NAMALWA (cell line): ENCODE data around the gene ZSWIM6.

Experiments used
- DNase-seq: peaks from one replicate; pipeline ENCODE4 v3.0.0-alpha.2; 2015; ENCODE audit warnings: low spot score

The ZSWIM6 gene

DNA sequence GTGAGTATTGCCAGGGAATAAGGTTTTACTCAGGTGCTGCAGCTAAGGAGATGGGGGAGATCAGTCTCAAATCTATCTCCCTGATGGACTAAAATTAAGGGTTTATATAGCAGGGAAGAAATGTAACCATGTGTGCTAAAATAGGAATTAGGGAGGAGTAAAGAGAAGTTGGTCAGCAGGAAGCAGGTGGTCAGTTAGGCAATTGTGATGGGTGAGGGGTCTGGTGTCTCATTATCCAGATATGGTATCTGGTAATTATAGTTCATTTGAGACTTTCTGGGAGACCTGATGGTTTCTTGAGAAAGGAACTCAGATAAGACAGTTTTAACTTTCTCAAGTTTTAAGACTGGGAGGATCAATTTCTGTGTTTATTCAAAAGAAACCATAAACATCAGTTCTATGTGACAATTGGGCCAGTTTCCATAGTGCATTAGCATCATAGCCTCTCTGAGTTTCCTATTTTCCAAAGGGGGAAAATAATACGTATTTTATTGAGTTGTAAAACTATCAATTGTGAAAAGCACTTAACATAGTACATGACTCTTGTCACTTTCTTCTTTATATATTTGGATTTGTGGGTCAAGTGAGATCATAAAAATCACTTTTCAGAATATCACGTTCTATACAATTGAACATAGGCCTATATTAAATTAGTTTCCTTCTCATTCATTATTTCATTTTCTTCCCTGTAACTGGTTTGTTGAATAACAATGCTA, 115.9 kb downstream of the ZSWIM6 start:
- no peak for DNase-seq

DNA sequence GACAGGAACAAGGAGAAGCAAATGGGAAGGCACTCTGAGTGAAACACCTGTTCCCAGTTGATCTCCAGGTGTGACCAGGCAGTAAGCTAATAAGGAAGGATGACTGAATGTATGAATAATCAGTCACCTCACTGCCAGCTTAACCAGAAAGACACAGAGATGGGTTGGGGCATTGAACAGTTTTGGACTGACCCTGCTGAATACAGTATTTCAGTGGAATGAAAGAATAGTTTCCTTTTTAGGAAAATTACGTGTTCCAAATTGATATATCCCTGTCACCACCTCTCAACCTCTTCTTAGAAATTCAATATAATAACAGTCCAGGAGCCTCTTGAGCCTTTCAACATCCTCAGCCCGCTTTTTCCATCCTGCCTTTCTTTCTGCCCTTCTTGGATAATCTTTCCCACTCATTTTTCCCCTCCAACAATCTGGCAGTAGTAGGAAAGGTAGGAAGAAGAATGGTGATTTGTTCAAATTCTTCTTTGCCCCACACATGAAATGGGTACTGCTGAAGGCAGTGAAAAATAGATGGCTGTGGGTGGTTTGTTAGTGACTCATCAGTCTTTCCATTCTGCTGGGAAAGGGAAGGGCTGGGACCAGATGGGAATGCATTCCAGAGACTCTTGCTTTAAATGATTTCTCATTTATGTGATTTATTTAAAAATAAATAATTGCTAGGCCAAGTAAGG, 117.9 kb downstream of the ZSWIM6 start:
- no peak for DNase-seq

DNA sequence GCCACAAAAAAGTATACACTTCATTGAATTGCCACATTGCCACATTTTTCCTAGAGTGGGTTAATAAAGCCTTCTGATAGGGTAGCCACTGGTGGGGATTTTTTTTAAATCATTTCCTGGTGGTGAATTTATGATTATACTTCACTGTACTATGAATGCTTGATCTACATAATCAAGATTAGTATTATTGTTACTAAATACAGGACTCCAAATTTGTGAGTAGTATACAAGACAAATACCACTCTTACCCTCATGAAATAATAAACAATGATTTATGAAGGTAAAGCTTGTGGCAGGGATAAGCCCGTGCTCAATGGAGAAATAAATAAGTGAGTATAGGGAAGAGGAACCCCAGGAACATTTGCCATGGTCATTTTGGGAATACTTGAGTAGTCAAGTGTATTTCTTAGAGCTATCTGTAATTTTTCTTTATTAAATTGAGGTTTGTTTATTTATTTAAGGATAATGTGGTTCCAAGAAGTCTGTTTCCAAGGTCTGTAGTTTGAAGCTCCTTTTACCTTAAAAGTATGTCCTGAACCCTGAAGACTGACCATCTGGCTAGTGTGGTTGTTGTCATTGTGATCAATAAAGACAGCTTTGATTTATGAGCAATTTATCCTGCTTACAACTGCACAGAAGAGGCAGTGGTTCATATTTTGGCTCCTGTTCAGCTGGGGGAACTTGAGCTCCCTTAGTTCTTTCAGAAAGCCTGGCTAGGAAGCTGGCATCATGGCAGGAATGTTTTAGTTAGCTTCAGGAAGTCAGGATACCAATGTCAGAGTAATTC, 118.6 kb downstream of the ZSWIM6 start:
- DNase-seq: no peak

DNA sequence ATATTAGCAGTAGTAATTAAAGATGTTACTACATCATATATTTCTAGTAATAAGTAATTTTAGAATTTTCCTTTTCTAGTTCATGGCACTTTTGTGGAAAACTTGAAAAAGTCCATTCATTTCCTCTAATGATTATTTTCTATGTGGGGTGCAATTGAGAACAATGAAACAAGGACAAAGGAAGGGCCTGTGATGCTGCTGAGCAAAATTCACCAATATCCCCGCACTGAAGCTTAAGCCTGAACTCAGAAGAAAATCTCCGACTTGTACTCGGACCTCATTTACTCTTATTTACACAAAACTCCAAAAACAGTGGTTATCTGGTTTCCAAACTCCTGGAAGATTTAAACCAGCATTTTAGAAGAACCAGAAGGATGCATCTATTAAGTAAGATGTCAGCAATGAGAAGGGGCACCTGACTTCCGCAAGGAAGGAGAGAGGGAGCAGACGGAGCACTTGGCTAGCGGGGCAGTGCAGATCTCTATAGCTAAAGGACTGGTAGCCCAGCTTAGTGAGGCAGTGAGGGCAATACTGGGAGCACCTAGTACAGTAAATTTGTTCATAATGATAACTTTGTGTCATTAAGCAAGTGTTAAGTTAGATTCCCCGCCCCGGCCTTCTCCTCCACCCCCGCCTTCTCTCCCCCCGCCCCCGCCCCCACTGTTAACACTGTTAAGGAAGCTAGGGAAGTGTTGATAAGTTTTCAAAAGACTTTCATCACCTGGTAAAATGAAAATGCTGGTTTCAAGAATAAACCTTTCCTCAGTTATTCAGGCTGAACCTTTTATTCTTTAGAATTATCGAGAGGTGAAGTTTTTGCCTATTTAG, 123.3 kb downstream of the ZSWIM6 start:
- DNase-seq: no peak

DNA sequence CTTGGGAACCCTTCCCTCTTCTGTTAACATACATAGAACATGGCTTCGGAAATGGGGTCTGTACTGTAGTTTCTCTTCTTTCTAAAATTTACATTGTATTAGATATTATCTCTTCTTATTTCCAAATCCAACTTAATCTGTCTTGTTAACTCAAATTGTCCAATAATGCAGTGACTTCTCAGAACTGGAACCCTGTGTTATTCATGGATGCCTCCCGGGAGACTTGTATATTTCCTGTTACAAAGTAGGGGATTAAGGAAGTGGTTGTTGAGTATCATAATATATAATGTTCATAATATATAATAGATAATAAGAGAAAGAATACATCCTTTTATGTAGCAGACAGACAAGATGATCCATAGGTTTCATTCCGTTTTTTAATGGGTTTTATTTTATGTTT, 128.4 kb downstream of the ZSWIM6 start:
- no peak for DNase-seq

DNA sequence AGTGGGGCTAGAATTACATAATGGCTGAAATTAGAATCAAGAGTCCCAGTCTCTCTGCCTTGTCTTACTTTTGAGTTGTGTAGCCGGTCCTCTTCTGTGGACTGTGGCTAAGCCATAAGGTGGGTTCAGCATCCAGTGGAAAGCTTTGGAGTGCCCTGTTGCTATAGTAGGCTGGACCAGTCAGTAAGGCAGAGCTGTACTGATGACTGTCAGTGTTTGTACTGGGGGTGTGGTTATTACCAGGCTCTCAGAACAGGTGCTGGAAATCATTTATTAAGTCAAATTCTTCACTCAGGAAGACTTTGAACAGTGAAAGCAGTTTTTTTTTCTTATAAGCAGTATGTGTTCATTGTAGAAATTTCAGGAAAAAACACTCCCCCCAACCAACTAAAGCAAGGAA, 129.4 kb downstream of the ZSWIM6 start:
- no peak for DNase-seq

DNA sequence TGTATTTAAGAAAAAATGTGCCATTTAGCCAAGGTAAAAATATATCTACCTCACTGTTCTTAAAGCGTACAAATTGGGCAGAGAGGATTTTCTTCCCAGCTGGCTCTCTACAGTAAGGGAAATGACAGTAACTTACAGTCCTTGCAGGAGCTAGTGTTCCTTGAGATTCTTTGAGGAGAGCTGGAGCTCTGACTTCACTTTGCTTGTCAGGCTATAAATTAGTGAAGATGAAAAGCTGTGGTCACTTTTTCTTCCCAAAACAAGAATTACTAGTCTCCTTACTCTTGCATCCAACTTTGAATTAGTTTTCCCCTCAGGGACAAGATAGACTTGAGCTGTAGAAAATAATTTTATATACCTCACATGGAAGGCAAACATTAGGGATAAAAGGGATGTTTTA, 129.9 kb downstream of the ZSWIM6 start:
- no peak for DNase-seq

DNA sequence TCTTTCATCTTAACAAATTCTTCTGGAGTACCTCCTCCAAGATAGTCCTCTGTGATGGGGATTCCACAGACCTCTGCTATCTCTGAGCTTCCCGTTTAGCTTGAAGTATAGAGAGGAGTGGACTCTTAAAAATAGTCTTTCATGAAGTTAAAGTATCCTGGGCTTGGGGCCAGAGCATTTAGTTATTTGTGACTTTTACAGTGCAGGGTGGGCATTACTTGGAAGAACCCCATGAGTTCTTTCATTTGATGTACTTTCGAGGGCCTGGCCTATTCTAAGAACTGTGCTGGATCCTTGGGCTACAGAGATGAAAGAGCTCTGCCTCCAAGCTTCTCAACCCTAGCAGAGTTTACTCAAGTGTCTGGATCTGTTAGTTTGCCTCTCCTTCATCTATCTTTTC, 131.5 kb downstream of the ZSWIM6 start:
- no peak for DNase-seq

DNA sequence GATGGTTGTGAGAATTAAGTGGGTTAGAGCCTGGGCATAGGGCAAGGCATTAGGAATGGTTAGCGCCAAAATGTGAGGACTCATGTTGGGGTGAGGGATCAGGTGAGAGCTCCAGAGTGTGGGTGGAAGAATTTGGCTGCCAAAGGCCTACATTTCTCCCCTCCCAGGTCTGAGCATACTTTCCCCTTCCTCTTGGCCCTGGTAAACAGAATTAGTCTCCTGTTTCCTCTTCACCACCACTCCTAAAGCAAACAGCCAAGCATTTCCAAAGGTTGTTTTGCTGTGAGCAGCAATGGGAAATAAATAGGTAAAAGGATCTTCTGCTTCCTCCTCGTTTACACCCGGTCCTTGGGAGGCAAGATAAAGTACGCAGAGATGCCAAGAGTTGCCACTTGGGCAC, 132.5 kb downstream of the ZSWIM6 start:
- DNase-seq: no peak

DNA sequence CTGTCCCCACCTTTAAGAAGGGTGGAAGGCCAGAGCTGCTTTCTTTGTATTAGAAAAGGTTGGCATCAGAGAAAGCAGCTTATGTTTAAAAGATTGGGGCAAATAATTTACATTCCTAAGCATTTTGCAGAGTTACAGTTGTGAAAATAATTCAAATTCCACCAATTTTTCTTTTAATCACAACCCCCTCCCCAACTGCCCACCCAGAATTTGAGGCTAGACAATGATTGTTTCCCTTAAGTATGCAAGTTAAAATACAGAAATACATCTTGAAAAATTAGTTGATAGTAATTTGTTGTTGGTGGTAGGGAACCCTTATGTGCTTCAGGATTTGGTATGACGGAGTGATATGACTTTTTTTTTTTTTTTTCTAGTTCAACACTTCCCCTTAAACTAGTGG, 133.0 kb downstream of the ZSWIM6 start:
- no peak for DNase-seq

DNA sequence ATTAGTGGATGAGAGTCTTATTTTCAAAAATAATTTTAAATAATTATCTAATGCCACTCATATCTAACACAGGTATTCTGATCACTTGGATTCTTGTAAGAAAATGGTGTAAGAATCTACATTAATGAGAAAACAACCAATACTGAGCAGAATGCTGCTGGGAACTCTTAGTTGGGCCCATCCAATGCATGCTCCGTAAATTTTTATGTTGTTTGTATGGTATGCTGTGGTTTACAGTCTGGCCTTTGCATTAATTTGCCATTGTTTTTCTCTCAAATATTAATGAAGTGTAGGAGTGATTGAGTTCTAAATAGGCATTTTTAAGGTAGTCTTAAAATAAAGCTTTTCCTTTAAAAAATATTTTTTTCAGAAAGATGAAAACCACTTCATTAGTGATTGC, 133.4 kb downstream of the ZSWIM6 start:
- DNase-seq: no peak

DNA sequence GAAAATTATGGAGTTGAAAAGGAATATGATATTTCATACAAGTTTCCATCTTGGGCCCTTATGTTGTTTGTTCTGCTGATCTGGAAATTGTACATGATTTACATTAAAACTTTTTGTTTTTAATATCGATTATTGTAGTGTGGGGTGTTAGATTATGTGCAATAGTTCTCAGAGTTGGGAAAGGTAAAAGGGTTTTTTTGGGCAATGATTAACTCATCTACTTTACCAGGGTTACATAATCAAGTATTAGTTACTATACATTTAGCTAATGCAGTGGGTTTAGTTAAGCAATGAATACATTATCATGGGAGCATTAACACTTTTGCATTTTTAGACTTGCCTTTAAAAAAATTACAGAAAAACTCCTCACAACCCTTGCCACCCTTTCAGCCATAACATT, 134.0 kb downstream of the ZSWIM6 start:
- no peak for DNase-seq

DNA sequence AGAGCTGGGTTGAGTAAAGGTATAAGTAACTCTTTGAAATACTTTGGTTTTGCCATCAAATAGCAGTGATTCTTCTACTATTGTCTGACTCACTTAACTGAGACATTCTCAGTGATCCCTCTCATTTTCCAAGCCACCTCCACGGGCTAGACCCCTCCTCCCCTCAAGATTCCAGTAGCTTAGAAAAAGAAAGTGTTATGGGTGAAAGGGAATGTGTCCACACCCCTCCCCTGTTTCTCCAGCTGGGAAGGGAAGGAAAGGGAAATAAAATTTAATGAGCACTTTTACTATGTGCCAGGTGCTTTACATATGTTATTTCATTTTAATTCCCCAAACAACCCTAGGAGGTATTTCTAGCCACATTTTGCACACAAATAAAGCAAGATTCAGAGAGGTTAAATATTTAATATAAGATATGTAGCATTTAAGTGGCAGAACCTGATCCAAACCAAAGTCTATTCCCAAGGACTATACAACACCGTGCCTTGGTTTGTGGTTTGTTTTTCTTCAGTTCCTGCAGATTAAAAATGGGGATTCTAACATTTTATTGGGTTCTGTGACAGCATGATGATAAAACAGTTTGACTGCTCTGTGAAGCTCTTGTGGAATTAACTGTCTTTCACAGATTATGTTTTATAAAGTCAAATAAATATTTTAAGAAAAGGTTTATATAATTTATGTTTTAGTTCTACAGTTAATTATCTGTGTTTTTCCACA, 135.9 kb downstream of the ZSWIM6 start:
- no peak for DNase-seq

DNA sequence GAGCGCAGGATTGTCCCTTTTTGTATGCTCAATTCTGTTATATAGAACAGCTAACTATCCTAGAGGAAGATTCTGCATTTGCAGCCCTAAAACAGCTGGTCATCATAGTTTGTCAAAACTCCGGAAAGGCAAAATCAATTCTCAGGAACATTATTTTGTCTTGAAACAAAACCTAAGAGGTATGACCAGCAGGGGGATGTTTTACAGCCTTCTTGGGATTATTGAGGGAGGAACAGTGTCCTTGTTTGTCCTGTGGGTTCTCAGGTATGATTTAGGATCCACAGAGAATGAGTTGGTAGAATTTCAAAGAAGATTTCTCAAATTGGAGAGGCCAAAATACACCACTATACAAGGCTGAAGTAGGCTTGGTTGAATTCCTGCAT, 136.4 kb downstream of the ZSWIM6 start:
- no peak for DNase-seq

DNA sequence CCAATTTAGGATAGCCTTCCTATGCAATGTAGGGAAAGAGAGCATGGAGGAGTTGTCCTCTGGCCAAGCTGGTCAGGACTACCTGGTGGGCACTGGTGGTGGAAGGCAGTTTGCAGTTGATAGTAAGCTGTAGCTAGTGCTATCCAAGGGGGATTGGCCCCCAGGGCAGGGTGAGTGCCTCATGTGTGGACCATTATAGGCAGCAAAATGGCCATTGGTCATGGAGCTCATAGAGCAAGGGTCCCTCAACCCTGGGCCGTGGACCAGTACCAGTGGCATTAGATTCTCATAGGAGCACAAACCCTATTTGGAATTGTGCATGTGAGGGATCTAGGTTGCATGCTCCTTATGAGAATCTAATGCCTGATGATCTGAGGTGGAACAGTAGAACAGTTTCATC, 139.3 kb downstream of the ZSWIM6 start:
- DNase-seq: no peak

DNA sequence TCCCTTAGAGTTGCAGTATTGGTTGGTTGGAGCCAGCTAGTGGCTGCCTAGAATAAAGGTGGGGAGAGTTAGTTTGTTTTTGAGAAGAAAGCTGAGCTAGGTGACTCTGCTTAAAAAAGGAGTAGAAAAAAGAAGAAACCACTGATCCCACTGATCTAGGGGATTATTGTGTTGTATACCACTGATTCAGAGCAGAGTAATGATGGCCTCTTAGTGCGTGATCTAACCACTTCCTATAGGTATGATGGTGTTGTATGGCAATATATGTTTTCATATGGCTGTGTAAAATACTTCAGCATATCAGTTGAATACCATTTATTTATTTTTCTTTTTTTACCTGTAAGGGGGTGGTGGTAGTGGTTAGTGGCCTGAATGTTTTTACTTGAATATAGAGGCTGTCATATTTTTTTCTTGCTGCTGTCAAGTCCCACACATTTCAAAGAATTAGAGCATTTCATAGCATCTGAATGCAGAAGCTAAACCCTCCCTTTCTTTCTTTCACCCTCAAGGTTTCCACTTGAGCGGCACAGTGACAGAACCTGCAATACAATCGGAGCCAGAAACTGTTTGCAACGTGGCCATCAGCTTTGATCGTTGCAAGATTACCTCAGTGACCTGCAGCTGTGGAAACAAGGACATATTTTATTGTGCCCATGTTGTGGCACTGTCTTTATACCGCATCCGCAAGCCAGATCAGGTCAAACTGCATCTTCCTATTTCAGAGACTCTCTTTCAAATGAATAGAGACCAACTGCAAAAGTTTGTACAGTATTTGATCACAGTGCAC, 140.3 kb downstream of the ZSWIM6 start:
- no peak for DNase-seq

DNA sequence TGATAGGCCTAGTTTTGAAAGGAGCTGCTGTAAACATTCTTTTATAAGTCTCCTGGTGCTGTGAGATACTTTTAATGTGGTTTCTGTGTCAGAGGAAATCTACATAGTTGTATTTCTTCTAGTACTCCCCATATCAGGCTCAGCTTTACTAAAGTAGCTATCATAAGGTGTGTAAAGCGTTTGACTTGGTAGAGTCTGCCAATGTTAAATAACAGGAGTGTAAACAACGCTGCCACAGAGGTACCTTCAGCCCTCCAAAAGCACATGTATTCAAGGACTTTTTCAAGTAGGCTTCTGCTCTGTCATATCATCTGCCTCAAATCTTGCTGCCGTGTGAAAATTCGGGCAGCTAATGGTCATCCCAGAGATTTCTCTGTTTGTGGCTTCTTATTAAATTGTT, 142.7 kb downstream of the ZSWIM6 start:
- DNase-seq: no peak

DNA sequence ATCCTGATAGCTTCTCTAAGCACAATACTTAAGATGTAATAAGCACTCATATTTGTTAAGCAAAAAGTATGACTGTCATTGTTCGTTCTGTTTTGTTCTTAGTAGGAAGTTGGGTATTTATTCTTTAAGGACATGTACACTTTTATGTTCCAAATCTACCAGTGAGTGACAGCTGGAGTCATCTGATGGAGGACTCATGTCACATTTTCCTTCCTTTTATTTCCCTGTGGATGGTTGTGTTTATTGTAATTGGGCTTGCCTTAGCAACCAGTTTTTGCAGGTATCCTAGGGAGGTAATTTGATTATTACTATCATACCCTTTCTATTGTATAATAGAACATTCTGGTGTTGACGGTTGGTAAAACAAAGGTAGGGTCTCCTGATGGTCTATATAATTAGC, 145.7 kb downstream of the ZSWIM6 start:
- no peak for DNase-seq

DNA sequence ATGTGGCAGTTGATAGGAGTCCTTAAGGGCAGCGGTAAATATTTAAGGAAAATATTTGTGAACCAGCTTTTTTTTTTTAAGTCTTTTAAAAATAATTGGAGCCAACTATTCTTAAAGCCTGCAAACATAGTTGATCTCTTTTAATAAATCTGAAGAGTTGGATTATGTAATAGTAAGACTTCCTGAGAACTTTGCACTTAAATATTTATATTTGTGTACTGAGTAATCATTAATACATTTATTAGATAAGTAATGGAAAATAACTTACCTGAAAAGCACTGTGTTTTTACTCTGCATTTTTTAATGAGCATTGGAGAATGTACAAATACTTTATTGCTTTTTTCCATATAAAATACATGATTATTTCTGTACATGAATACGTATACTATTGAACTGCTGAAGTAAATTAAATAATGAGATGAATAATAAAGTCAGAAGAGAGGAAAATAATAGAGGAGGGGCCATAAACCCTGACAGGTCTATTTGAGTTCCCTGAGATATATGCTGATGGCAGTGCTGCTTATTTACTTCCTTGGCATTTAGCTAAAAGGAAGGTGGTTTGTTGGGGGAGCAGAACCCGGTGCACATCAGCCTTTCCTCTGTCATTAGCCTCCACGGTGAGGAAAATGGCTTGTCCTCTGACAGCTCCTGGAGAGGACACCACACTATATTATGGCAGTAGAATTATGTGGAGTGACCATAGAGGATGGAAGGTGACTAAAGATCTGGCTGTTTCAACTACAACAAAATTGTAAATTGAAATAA, 148.0 kb downstream of the ZSWIM6 start:
- DNase-seq: no peak

DNA sequence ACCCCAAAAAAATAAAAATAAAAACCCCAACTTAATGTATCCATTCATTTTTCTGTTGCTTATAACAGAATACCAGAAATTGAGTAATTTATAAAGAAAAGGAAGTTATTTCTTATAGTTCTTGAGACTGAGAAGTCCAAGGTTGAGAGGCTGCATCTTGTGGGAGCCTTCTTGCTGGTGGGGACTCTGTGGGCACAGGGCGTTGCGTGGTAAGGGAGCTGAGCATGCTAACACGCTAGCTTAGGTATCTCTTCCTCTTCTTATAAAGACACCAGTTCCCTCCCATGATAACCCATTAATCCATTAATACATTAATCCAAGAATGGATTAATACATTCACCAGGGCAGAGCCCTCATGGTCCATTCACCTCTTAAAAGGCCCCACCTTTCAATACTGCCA, 150.9 kb downstream of the ZSWIM6 start:
- no peak for DNase-seq
